ENCODE measurements around the gene ARIH2. TPM values are rescaled to one million over a fixed set of nuclear protein-coding genes. Genes with fewer than 3 reads are reported as not detected.

ARIH2 gene
- total RNA-seq, 4 donors from 2014 or later = 78.9 to 109 (median 97.5) TPM

GRCh38 chr3:48928679-48929078 is 10.0 kb downstream of the ARIH2 start:
- no peaks in the 10 kb centered on the region for H3K9me3 ChIP-seq
- peaks cover 51 to 73% (median 58%) of the 10 kb centered on the region in 4 donors for H3K4me1 ChIP-seq
- intact Hi-C loops (cut with DNase I) = no loop called here
- no peak overlapping the region for H3K4me3 ChIP-seq
- 68% methylated on average over 1 of the region's 1 CpG for WGBS
- H3K27me3 ChIP-seq = no peaks in the 10 kb centered on the region
- DNase-seq (ENCODE audit: extremely low spot score) = no peak
- H3K36me3 ChIP-seq = peaks cover 22 to 77% (median 59%) of the 10 kb centered on the region in 4 donors
- no peak overlapping the region for H3K27ac ChIP-seq (replicated peaks in 1 of 4)
- TF ChIP-seq EP300 (IDR thresholded peaks at IDR 0.05) = no peak
- TF ChIP-seq CTCF (IDR thresholded peaks at IDR 0.05) = no peak
- TF ChIP-seq POLR2A (IDR thresholded peaks at IDR 0.05; ENCODE audit: low read depth) = no peak
- no peak for TF ChIP-seq POLR2AphosphoS5 (IDR thresholded peaks at IDR 0.05)

GRCh38 chr3:48929358-48930035 is 10.9 kb downstream of the ARIH2 start:
- WGBS = 62% methylated on average over 3 of the region's 3 CpGs
- TF ChIP-seq POLR2A (IDR thresholded peaks at IDR 0.05; ENCODE audit: low read depth) (no peak), EP300 (IDR thresholded peaks at IDR 0.05) (no peak), POLR2AphosphoS5 (IDR thresholded peaks at IDR 0.05) (no peak), CTCF (IDR thresholded peaks at IDR 0.05) (no peak)
- no peaks in the 10 kb centered on the region for H3K27me3 ChIP-seq
- peaks cover 51 to 73% (median 59%) of the 10 kb centered on the region in 4 donors for H3K4me1 ChIP-seq
- intact Hi-C loops (cut with DNase I) = no loop called here
- H3K9me3 ChIP-seq = no peaks in the 10 kb centered on the region
- H3K27ac ChIP-seq (replicated peaks in 1 of 4) = no peak overlapping the region
- H3K36me3 ChIP-seq = peaks cover 14 to 74% (median 55%) of the 10 kb centered on the region in 4 donors
- no peak for DNase-seq (ENCODE audit: extremely low spot score)
- H3K4me3 ChIP-seq = no peak overlapping the region

- peaks cover 3 to 65% (median 49%) of the 10 kb centered on the region in 4 donors for H3K36me3 ChIP-seq
- no peak overlapping the region for H3K4me3 ChIP-seq
- intact Hi-C loops (cut with DNase I) = no loop called here
- H3K27ac ChIP-seq (replicated peaks in 1 of 4) = no peak overlapping the region
- no peak for TF ChIP-seq POLR2A (IDR thresholded peaks at IDR 0.05; ENCODE audit: low read depth)
- no peak for TF ChIP-seq CTCF (IDR thresholded peaks at IDR 0.05)
- TF ChIP-seq POLR2AphosphoS5 (IDR thresholded peaks at IDR 0.05) = no peak
- no peak for TF ChIP-seq EP300 (IDR thresholded peaks at IDR 0.05)
- H3K4me1 ChIP-seq = peaks cover 51 to 70% (median 59%) of the 10 kb centered on the region in 4 donors
- H3K27me3 ChIP-seq = no peaks in the 10 kb centered on the region
- WGBS = 89% methylated on average over 3 of the region's 3 CpGs
- H3K9me3 ChIP-seq = no peaks in the 10 kb centered on the region
- DNase-seq (ENCODE audit: extremely low spot score) = no peak
These were observed 11.9 kb downstream of the ARIH2 start for GRCh38 chr3:48930590-48930989.

GRCh38 chr3:48931944-48932580 is 13.4 kb downstream of the ARIH2 start:
- Histone ChIP-seq H3K27me3 (no peaks in the 10 kb centered on the region), H3K36me3 (peaks cover 0 to 57% (median 41%) of the 10 kb centered on the region in 4 donors), H3K4me1 (peaks cover 42 to 64% (median 56%) of the 10 kb centered on the region in 4 donors), H3K27ac (replicated peaks in 1 of 4) (no peak overlapping the region), H3K4me3 (no peak overlapping the region), H3K9me3 (no peaks in the 10 kb centered on the region)
- no peak for TF ChIP-seq CTCF (IDR thresholded peaks at IDR 0.05)
- TF ChIP-seq POLR2A (IDR thresholded peaks at IDR 0.05; ENCODE audit: low read depth) = no peak
- no peak for TF ChIP-seq POLR2AphosphoS5 (IDR thresholded peaks at IDR 0.05)
- no peak for TF ChIP-seq EP300 (IDR thresholded peaks at IDR 0.05)
- intact Hi-C loops (cut with DNase I) = no loop called here
- WGBS = 62% methylated on average over 1 of the region's 1 CpG
- no peak for DNase-seq (ENCODE audit: extremely low spot score)

Measured in esophagus muscularis mucosa (tissue), 4 donors.